Measurements from ENCODE around the gene ZNF90. TPM values are rescaled to one million over a fixed set of nuclear protein-coding genes. Genes with fewer than 3 reads are reported as not detected.
"Not testable (repeated sequence)": the region's sequence is repeated elsewhere in the genome, so short reads cannot be mapped to it uniquely, and the experiment has no call there.

ZNF90 gene
- total and polyA plus RNA-seq, 2 donors (not counting 1 experiment from before 2014, with no cell fraction given), result 9.7 to 15.8 TPM

DNA sequence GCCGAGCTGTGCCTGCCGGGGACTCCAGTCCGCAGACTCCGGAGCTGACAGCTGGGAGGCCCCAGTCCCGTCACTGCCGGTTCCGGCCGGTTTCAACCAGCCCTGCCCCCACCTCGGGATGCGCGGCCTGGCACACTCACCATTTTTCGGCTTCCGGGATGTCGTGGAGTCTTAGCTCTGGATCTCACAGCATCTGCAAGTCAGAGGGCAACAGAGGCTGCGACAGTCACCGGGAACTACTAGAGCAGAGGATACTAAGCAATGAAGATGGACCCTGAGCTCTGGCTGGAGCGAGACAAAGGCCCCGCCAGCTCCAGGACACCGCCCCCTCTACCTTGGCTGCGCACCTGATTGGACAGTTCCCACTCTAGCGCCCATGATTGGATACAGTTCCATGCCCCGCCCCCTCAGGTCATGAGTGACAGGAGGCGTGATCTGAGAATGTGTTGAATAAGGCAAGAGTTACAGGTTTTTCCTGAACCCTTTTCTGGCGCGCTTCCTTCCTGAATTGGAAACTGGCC is 38.5 kb upstream of the ZNF90 start, which contains the start of gene ZNF682:
ZNF682 (minus strand) TSS at position 303 of the 521 bp plus-strand sequence; CDS start at position 143, 160 bp downstream.
- DNase-seq (peak; percentile 96), ATAC-seq (ENCODE audit: low read depth) (peak; percentile 100)
- WGBS (ENCODE audit: insufficient coverage), result under 1% methylated on average over 17 of the region's 25 CpGs
- H3K9me3 Mint-ChIP-seq (ENCODE audit: insufficient read depth), result no peaks in the 10 kb centered on the region
- peak within 1 kb of the TSS; percentile 97 for H3K27ac Mint-ChIP-seq
- ChIA-PET POLR2A (interaction anchor here (0.6 to 1.6 kb wide), 4 partner anchors 13 to 1322 kb away, joined by 3 to 15 read pairs (median 5); partner anchors contain the start of gene ZNF486), CTCF (interaction anchor here (0.9 to 1.3 kb wide), 5 partner anchors 13 to 385 kb away, joined by 3 to 5 read pairs (median 3); partner anchors contain the start of gene ZNF253)
- Histone ChIP-seq H2AFZ (ENCODE audit: insufficient read depth, low read depth, low read length, poor library complexity, severe bottlenecking) (peak within 1 kb of the TSS; percentile 96), H4K20me1 (ENCODE audit: control insufficient read depth, insufficient read depth, low read length, poor library complexity, severe bottlenecking) (no peaks in the 10 kb centered on the region), H3K4me1 (ENCODE audit: control insufficient read depth in 2 of 2, insufficient read depth in 2 of 2, low read length in 2 of 2) (peaks cover 0 to 9% of the 10 kb centered on the region in 2 donors), H3K9ac (ENCODE audit: low read length) (peak within 1 kb of the TSS; percentile 87), H3K27me3 (replicated peaks in 1 of 4; ENCODE audit: control extremely low read depth in 1 of 4, control insufficient read depth in 3 of 4, insufficient read depth in 4 of 4, low read length in 3 of 4) (peaks cover 0 to 5% (median 0%) of the 10 kb centered on the region in 4 experiments), H3K79me2 (ENCODE audit: control insufficient read depth, insufficient read depth, low read length) (peaks cover 9% of the 10 kb centered on the region), H3K36me3 (replicated peaks in 1 of 2; ENCODE audit: control extremely low read depth in 1 of 2, control insufficient read depth in 1 of 2, extremely low read depth in 1 of 2, insufficient read depth in 2 of 2, low read length in 1 of 2) (no peaks in the 10 kb centered on the region), H3K27ac (ENCODE audit: low read length in 2 of 2) (peak within 1 kb of the TSS; percentile 70 to 72), H3K4me2 (replicated peaks; ENCODE audit: low read depth, low read length, poor library complexity, severe bottlenecking) (peak within 1 kb of the TSS; percentile 83), H3K9me3 (ENCODE audit: control extremely low read depth in 1 of 3, control insufficient read depth in 2 of 3, insufficient read depth in 1 of 3, low read length in 2 of 3) (peaks cover 0 to 6% (median 0%) of the 10 kb centered on the region in 3 donors), H3K4me3 (ENCODE audit: control extremely low read depth in 1 of 5, extremely low read depth in 1 of 5, insufficient read depth in 1 of 5, low read depth in 2 of 5, low read length in 4 of 5) (peak within 1 kb of the TSS; percentile 30 to 91 (median 83))
- peak within 1 kb of the TSS; percentile 99 for H3K4me3 Mint-ChIP-seq
- H3K27me3 Mint-ChIP-seq, result no peaks in the 10 kb centered on the region
- TF ChIP-seq, protein P1, sequence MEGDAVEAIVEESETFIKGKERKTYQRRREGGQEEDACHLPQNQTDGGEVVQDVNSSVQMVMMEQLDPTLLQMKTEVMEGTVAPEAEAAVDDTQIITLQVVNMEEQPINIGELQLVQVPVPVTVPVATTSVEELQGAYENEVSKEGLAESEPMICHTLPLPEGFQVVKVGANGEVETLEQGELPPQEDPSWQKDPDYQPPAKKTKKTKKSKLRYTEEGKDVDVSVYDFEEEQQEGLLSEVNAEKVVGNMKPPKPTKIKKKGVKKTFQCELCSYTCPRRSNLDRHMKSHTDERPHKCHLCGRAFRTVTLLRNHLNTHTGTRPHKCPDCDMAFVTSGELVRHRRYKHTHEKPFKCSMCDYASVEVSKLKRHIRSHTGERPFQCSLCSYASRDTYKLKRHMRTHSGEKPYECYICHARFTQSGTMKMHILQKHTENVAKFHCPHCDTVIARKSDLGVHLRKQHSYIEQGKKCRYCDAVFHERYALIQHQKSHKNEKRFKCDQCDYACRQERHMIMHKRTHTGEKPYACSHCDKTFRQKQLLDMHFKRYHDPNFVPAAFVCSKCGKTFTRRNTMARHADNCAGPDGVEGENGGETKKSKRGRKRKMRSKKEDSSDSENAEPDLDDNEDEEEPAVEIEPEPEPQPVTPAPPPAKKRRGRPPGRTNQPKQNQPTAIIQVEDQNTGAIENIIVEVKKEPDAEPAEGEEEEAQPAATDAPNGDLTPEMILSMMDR (IDR thresholded peaks at IDR 0.05), result no peak
- TF ChIP-seq EZH2 (IDR thresholded peaks at IDR 0.05; ENCODE audit: borderline replicate concordance, insufficient read depth, low read depth, low read length, poor library complexity, severe bottlenecking), result no peak
- H3K4me1 Mint-ChIP-seq, result peaks cover 15% of the 10 kb centered on the region
- intact Hi-C loops (cut with micrococcal nuclease), result loop anchor here (1.0 to 10.0 kb wide), 6 partner anchors 13 to 1288 kb away; partner anchors contain the start of genes ZNF253, ZNF708 and ZNF90

DNA sequence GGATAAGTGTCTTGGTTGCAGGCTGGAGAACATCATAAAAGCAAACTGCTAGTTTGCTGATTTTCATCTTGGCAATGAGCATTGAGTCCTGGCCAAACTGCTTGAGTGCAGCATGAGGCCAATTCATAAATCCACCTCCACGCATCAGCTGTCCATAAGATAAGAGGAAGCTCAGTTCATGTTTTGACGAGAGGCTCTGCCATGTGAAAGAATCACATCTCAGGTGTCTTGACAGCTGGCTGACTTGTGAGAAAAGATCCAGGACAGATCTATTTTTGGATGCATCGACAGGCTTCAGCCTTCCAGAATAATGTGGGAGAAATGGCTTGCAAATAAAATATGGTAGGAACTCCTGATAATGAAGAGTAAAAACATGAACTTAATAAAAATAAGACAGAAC is 33.1 kb upstream of the ZNF90 start:
- no peak for TF ChIP-seq EZH2 (IDR thresholded peaks at IDR 0.05; ENCODE audit: borderline replicate concordance, insufficient read depth, low read depth, low read length, poor library complexity, severe bottlenecking)
- TF ChIP-seq, protein P1 (IDR thresholded peaks at IDR 0.05), result no peak
- Histone ChIP-seq H3K4me1 (ENCODE audit: control insufficient read depth in 2 of 2, insufficient read depth in 2 of 2, low read length in 2 of 2) (peaks cover 0 to 2% of the 10 kb centered on the region in 2 donors), H2AFZ (ENCODE audit: insufficient read depth, low read depth, low read length, poor library complexity, severe bottlenecking) (no peak overlapping the region), H3K4me3 (ENCODE audit: control extremely low read depth in 1 of 5, extremely low read depth in 1 of 5, insufficient read depth in 1 of 5, low read depth in 2 of 5, low read length in 4 of 5) (no peak overlapping the region), H3K27ac (ENCODE audit: low read length in 2 of 2) (no peak overlapping the region), H3K79me2 (ENCODE audit: control insufficient read depth, insufficient read depth, low read length) (no peaks in the 10 kb centered on the region), H3K9ac (ENCODE audit: low read length) (no peak overlapping the region), H3K27me3 (replicated peaks in 1 of 4; ENCODE audit: control extremely low read depth in 1 of 4, control insufficient read depth in 3 of 4, insufficient read depth in 4 of 4, low read length in 3 of 4) (peaks cover 0 to 5% (median 0%) of the 10 kb centered on the region in 4 experiments), H4K20me1 (ENCODE audit: control insufficient read depth, insufficient read depth, low read length, poor library complexity, severe bottlenecking) (no peaks in the 10 kb centered on the region), H3K4me2 (replicated peaks; ENCODE audit: low read depth, low read length, poor library complexity, severe bottlenecking) (no peak overlapping the region), H3K36me3 (replicated peaks in 1 of 2; ENCODE audit: control extremely low read depth in 1 of 2, control insufficient read depth in 1 of 2, extremely low read depth in 1 of 2, insufficient read depth in 2 of 2, low read length in 1 of 2) (no peaks in the 10 kb centered on the region), H3K9me3 (ENCODE audit: control extremely low read depth in 1 of 3, control insufficient read depth in 2 of 3, insufficient read depth in 1 of 3, low read length in 2 of 3) (peaks cover 0 to 6% (median 3%) of the 10 kb centered on the region in 3 donors)
- ChIA-PET POLR2A (no interaction called here), CTCF (no interaction called here)
- Mint-ChIP-seq H3K27me3 (no peaks in the 10 kb centered on the region), H3K4me3 (no peak overlapping the region), H3K4me1 (no peaks in the 10 kb centered on the region), H3K9me3 (ENCODE audit: insufficient read depth) (no peaks in the 10 kb centered on the region), H3K27ac (no peak overlapping the region)
- WGBS (ENCODE audit: insufficient coverage), result 100% methylated on average over 2 of the region's 3 CpGs
- DNase-seq, result no peak
- ATAC-seq (ENCODE audit: low read depth), result no peak
- intact Hi-C loops (cut with micrococcal nuclease), result loop anchor here (10.0 kb wide), 1 partner anchor 120 kb away; the partner anchor contains the start of gene ZNF486

DNA sequence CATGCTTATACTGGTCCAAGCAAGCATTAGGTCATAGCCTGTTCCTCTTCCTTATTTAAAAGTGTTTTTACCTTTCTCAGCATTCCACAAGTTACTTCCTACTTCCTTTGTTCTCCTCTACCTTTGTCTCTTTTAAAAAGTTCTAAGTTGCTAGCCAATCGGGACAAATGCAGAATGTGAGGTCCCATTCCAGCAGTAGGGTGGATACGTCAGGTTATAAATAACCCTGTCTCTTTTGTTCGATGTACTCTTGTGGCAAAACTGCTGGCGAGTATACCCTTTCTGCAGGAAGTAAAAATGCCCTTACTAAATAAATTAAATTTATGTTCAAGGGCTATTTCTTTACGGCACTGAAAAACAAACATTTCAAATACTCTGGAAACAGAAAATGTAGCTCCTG is 32.1 kb upstream of the ZNF90 start:
- H3K9me3 Mint-ChIP-seq (ENCODE audit: insufficient read depth); H3K9me3 ChIP-seq (ENCODE audit: control extremely low read depth in 1 of 3, control insufficient read depth in 2 of 3, insufficient read depth in 1 of 3, low read length in 2 of 3); H3K27ac Mint-ChIP-seq; H3K36me3 ChIP-seq (replicated peaks in 1 of 2; ENCODE audit: control extremely low read depth in 1 of 2, control insufficient read depth in 1 of 2, extremely low read depth in 1 of 2, insufficient read depth in 2 of 2, low read length in 1 of 2); CTCF ChIA-PET; H3K4me3 Mint-ChIP-seq; H2AFZ ChIP-seq (ENCODE audit: insufficient read depth, low read depth, low read length, poor library complexity, severe bottlenecking); H3K4me1 Mint-ChIP-seq; H3K4me2 ChIP-seq (replicated peaks; ENCODE audit: low read depth, low read length, poor library complexity, severe bottlenecking); H4K20me1 ChIP-seq (ENCODE audit: control insufficient read depth, insufficient read depth, low read length, poor library complexity, severe bottlenecking); H3K4me3 ChIP-seq (ENCODE audit: control extremely low read depth in 1 of 5, extremely low read depth in 1 of 5, insufficient read depth in 1 of 5, low read depth in 2 of 5, low read length in 4 of 5); H3K79me2 ChIP-seq (ENCODE audit: control insufficient read depth, insufficient read depth, low read length); DNase-seq; POLR2A ChIA-PET; H3K27me3 ChIP-seq (replicated peaks in 1 of 4; ENCODE audit: control extremely low read depth in 1 of 4, control insufficient read depth in 3 of 4, insufficient read depth in 4 of 4, low read length in 3 of 4); H3K4me1 ChIP-seq (ENCODE audit: control insufficient read depth in 2 of 2, insufficient read depth in 2 of 2, low read length in 2 of 2); H3K9ac ChIP-seq (ENCODE audit: low read length); H3K27ac ChIP-seq (ENCODE audit: low read length in 2 of 2); ATAC-seq (ENCODE audit: low read depth); H3K27me3 Mint-ChIP-seq: not testable (repeated sequence)
- WGBS (ENCODE audit: insufficient coverage), result no CpG with 5 or more reads among the region's 5 CpGs
- intact Hi-C loops (cut with micrococcal nuclease), result loop anchor here (10.0 kb wide), 1 partner anchor 119 kb away; the partner anchor contains the start of gene ZNF486

Data from B cell (primary cell).